NCI-H146 treated with DMSO at 0.1 percent for 48 hours (cell line): ENCODE measurements around the gene PDIA6.

Experiments
- DNase-seq: peaks from one replicate; lab custom pipeline; 2025; ENCODE audit not compliant: unreplicated experiment; lab: John Stamatoyannopoulos, UW

PDIA6 gene

GRCh38 chr2:10765461-10765860 is 47.1 kb downstream of the PDIA6 start:
- DNase-seq: no peak

GRCh38 chr2:10764896-10765295 is 47.7 kb downstream of the PDIA6 start:
- DNase-seq: no peak

GRCh38 chr2:10764096-10764785 is 48.3 kb downstream of the PDIA6 start:
- DNase-seq: no peak

GRCh38 chr2:10763461-10763800 is 49.2 kb downstream of the PDIA6 start:
- no peak for DNase-seq

- DNase-seq: no peak
Measured at GRCh38 chr2:10762651-10763460, 49.7 kb downstream of the PDIA6 start.

- no peak for DNase-seq
Measured at GRCh38 chr2:10761591-10761990, 51.0 kb downstream of the PDIA6 start.

GRCh38 chr2:10760794-10761504 is 51.6 kb downstream of the PDIA6 start:
- DNase-seq: no peak

GRCh38 chr2:10759151-10759714 is 53.4 kb downstream of the PDIA6 start:
- DNase-seq: no peak

GRCh38 chr2:10757814-10758286 is 54.7 kb downstream of the PDIA6 start:
- no peak for DNase-seq

GRCh38 chr2:10755621-10756020 is 57.0 kb downstream of the PDIA6 start:
- no peak for DNase-seq

GRCh38 chr2:10753876-10754275 is 58.7 kb downstream of the PDIA6 start:
- DNase-seq: no peak

GRCh38 chr2:10753156-10753555 is 59.4 kb downstream of the PDIA6 start:
- DNase-seq: no peak

- no peak for DNase-seq
Measured at GRCh38 chr2:10752236-10752635, 60.3 kb downstream of the PDIA6 start.

GRCh38 chr2:10750610-10751009 is 62.0 kb downstream of the PDIA6 start:
- no peak for DNase-seq

GRCh38 chr2:10742666-10743065 is 69.9 kb downstream of the PDIA6 start:
- DNase-seq: no peak

GRCh38 chr2:10741139-10741538 is 71.4 kb downstream of the PDIA6 start:
- DNase-seq: peak; percentile 93

GRCh38 chr2:10740226-10740625 is 72.4 kb downstream of the PDIA6 start:
- no peak for DNase-seq

- DNase-seq: no peak
Measured at GRCh38 chr2:10738192-10738591, 74.4 kb downstream of the PDIA6 start.

GRCh38 chr2:10733980-10734379 is 78.6 kb downstream of the PDIA6 start:
- no peak for DNase-seq

GRCh38 chr2:10733566-10733925 is 79.0 kb downstream of the PDIA6 start:
- DNase-seq: no peak
